Activated T-cell treated with anti-CD3 and anti-CD28 coated beads for 4 hours (primary cell): Measurements from ENCODE around the gene GDPD4.
A peak's percentile ranks its signal among the peaks of the same experiment; 100 is the strongest.

ENCODE experiments used
- DNase-seq: peaks from one replicate; pipeline ENCODE4 v3.0.0-alpha.2; 2020

Gene GDPD4

DNA sequence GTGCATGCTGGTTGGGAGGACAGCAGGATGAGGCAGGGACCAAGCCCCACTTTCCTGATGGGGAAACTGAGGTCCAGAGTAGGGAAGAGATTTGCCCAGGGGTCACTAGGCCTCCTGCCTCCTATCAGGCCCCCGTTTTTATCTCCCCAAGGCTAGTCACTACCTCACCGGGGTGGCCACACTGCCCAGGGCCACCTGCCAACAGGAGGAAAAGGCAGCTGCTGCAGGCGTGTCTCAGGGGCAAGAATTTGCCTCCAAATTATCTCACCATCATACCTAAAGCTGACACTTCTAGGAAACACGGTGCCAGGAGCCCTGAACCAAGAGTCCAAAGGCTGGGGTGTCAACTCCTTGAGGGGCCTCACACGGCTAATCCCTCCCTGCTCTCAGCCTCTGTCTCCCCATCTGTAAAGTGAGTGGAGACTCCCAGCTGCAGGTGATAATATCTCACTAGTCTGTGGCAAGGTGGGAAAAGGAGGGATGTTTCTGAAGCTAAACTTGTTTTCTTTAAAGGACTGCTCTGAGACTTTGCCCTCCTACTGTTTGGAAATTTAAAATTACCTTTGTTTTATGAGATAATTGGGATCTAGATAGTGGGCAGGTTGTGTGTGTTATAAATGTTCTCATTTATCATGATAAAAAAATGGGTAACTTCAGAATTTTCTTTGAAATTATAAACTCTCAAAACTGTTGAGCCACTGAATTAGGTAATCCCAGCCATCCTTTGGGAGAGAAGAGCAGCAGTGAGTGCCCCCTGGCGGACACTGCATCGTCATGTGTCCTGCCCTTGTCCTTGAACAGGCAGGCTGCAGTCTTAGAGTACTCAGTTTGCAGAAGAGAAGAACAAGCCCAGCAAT is 113.5 kb downstream of the GDPD4 start:
- peak; percentile 37 for DNase-seq

DNA sequence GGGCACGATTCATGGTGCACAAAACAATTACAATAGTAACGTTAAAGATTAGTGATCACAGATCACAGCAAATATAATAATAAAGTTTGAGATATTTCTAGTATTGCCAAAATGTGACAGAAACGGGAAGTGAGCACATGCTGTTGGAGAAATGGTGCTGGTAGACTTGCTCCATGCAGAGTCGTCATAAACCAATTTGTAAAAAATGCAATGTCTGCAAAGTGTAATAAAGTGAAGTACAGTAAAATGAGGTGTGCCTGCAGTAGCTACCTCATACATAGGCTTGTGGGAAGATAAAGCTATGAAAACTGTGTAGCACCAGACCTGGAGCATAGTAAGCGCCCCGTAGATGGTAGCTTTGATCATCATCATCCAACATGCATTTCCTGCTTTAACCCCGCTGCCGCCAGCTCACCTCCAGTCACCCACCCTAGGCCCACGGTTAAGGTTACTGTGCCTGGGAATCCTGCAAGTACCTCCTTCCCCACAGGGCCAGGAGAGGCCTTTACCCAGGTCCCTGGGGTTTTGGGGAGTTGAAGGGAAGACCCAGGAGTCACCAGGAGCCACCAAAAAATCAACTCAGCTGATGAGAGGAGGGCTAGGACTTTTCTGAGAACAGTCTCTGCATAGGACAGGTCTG is 114.3 kb downstream of the GDPD4 start:
- DNase-seq = no peak

GRCh38 chr11:77186302-77186701 is 115.2 kb downstream of the GDPD4 start:
- DNase-seq = no peak

DNA sequence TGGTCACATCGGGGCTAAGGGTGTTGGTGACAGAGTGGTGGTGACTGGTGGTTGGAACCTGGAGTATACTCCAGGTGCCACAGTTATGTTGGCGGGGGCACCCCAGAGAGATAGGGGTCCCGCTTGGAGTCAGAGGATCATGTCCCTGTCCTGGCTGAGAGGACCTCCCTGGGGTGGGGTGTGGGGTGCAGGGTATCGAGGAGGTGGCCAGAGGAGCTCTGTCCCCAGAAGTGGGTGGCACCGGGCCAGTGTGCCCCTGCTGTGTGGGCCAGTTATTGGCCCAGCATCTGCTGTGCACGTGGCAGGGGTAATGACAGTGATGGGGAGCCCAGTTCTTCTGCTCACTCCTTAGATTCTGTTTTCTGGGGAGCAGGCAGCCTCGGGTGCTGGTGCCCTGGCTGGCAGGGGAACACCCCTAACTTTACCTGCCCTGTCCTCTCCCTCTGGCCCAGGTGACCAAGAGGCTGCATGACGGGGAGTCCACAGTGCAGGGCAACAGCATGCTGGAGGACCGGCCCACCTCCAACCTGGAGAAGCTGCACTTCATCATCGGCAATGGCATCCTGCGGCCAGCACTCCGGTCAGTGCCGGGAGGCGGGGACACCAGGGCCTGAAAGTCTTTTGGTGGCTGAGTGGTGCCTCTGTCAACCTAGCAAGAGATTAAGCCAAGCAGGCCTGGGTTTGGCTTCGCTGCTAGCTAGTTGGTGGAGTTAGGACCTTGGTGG is 117.2 kb downstream of the GDPD4 start:
- DNase-seq = no peak

DNA sequence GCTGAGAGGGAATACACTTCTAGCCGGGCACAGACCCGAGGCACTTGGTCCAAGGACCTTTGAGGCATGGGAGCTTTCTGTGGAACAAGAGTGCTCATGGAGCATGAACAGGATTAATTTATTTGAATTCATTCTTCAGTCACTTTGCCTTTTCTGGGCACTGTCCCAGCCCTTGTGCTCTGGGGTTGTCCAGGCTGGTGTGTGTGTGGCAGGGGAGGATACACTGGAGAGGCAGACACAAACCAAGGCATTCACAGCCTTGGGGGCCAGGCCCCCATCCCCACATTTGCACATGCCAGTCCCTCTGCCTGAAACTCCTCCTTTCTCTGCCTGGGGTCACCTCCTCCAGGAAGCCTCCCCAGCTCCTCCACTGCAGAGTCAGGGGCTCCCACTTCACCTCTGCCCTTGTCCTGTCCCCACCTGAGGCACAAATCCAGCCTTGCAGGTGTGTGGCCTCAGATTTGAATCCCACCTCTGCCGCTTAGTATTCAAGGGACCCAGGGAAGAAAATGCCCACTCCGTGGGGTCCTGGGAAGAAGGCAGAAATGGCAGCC is 118.0 kb downstream of the GDPD4 start:
- no peak for DNase-seq

DNA sequence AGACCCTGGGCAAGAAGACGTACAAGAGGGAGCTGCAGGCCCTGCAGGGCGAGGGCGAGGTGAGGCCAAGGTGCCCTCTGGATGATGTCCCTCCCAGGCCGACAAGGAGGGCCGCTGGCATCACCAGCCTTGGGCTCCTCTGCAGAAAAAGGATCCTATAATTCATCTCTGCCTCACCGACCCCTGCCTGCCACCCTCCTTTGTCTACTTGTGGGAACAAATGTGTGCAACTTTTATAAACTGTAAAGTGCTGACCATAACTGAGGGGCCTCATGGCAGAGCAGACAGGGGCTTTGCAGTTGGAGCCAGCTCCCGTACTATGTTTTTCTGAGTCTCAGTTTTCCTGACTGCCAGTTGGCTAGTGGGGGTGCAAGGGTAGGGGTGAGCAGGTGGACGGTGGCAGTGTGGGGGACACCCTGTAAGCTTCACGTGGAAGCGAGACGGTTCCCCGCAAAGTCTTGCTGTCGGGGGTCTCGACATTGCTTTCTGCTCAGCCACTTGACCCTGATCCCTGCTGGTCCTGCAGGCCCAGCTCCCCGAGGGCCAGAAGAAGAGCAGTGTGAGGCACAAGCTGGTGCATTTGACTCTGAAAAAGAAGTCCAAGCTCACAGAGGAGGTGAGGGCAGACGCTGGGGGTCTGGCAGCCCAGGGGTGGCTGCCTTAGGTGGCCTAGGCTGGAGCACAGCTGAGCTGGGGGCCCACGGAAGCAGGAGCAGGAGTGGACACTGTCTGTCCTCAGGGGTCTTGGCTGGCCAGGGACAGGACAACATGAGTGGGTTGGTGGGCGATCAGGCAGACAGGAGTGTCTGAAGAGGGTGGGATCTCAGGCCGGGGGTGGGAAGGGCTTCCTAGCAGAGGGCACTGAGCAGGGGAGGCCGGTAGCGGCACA is 118.7 kb downstream of the GDPD4 start:
- DNase-seq = no peak

GRCh38 chr11:77181799-77182541 is 119.5 kb downstream of the GDPD4 start:
- no peak for DNase-seq

GRCh38 chr11:77181226-77181625 is 120.3 kb downstream of the GDPD4 start:
- no peak for DNase-seq

DNA sequence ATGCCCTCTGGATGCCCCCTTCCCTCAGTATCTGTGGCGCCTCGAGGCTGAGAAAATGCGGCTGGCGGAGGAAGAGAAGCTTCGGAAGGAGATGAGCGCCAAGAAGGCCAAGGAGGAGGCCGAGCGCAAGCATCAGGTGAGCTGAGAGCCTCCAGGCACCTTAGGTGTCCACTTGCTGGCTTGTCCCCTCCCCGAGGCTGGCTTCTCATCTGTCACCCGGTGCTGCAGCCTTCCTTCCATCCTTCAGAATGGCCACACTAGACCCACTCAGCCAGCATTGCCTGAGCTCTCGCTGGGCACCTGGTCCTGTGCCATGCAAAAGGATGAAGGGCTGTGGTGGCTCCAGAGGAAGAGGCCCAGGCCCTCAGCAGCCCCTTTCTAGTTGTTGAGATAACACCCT is 121.1 kb downstream of the GDPD4 start:
- DNase-seq = no peak

DNA sequence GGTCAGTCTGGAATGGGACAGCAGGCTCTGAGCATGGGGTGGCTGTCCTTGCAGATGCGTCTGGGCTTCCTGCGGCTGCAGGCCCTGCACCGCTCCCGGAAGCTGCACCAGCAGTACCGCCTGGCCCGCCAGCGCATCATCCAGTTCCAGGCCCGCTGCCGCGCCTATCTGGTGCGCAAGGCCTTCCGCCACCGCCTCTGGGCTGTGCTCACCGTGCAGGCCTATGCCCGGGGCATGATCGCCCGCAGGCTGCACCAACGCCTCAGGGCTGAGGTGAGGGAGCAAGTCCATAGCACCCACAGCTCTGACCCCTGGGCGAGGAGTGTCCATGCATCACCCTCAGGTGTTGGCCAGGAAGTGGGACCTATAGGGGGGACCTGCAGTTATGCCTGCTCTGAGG is 121.8 kb downstream of the GDPD4 start:
- no peak for DNase-seq

DNA sequence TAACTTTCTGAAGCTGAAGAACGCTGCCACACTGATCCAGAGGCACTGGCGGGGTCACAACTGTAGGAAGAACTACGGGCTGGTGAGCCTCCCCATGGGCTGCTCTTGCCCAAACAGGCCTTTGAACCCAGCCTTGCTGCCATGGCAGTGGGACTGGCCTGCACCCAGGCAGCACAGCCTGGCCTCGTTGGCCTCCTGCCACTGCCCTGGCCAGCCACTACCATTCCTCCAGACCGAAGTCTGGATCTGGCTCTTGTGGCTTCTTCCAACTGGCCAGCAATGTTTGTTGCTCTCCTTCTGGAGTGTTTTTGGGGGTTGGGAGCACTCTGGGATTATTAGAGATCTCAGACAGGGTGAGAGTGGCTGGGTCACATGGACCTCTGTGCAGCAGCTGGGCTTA is 122.4 kb downstream of the GDPD4 start:
- DNase-seq = no peak

DNA sequence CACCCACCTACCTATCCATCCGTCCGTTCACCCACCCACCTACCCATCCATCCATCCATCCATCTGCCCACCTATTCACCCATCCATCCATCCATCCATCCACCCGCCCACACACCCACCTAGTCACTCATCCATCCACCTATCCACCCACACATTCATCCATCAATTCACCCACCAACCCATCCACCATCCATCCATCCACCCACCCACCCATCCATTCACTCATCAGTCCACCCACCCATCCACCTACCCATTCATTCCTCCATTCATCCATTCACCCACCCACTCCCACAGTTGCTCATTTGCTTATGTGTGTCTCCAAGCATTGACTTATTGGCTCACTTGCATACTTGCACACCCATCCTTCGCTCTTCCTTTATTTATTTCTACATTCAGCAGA is 123.3 kb downstream of the GDPD4 start:
- DNase-seq = no peak

GRCh38 chr11:77176996-77177395 is 124.5 kb downstream of the GDPD4 start:
- DNase-seq = no peak

DNA sequence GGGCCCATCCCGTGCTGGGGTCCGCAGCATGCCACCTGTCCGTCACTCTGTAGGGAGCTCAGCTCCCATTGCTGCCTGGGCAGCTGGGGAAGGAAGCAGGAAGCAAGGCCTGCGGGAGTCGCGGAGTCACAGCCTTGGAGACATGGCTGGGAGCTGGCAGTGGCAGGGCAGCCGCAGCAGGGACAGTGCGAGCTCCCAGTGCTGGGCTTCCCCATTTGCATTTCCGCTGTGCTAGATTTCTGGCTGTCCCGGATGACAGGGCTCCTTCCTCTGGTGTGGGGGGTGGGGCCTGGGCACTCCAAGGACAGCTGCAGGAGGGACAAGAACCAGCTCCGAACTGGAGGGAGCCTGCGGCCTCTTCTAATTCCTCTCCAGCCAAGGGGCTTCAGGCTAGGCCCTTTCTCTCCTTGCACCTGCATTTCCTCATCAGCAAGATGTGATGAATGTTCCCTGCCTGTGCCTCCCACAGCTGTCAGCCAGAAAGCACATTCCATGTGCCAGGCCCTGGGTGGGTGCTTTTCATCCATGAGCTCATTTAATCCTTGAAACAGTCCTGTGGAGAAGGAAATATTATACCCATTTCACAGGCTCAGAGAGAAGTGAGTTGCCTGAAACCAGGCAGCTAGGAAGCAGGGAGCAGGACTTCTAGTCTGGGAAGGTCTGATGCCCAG is 125.5 kb downstream of the GDPD4 start:
- DNase-seq = no peak

- no peak for DNase-seq
Observed at GRCh38 chr11:77175021-77175842, 126.3 kb downstream of the GDPD4 start.

- no peak for DNase-seq
Observed at GRCh38 chr11:77174559-77174958, 126.9 kb downstream of the GDPD4 start.

DNA sequence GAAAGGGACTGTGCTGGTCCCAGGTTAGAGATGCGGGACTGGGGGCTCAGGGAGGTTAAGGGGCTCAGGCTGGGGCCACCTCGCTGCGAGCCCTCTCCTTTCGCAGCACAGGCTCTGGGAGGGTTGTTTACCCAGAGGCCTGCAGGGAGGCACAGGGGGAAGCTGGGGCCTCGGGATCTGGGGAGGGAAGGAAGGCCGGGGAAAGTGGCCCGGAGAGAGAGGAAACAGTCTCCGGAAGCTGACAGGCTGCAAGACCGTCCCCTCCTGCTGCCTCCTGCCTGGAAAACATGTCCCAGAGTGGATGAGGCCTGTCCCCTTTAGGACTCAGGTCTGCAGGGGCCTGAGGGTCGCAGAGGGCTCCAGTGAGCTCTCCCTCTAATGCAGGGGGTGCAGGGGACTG is 128.0 kb downstream of the GDPD4 start:
- DNase-seq = no peak

DNA sequence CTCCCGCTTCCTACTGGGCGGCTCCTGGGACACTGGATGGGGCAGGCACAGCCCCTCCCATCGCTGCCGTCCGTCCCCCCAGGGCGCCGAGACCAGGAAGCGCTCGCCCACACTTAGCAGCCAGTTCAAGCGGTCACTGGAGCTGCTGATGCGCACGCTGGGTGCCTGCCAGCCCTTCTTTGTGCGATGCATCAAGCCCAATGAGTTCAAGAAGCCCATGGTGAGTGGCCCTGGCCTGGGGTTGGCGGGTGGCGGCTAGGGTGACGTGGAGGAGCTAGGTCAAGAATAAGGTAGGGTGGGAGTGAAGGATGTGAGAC is 128.9 kb downstream of the GDPD4 start:
- DNase-seq = no peak

- DNase-seq = no peak
Observed at GRCh38 chr11:77171885-77172665, 129.4 kb downstream of the GDPD4 start.

- DNase-seq = no peak
Observed at GRCh38 chr11:77171254-77171653, 130.2 kb downstream of the GDPD4 start.
